Nephron progenitor cell (in vitro differentiated cells): Measurements from ENCODE around the gene NR2C2AP.
A peak's percentile ranks its signal among the peaks of the same experiment; 100 is the strongest.

ENCODE experiments used
- DNase-seq: peaks from one replicate; pipeline ENCODE4 v3.0.0; 2021
- H3K27ac Mint-ChIP-seq: 2 replicates; pipeline ENCODE4 v1.8.0; 2021; ENCODE audit warnings: mild to moderate bottlenecking, moderate library complexity, mixed read lengths
- H3K27me3 Mint-ChIP-seq: 2 replicates; pipeline ENCODE4 v1.8.0; 2021; ENCODE audit warnings: mild to moderate bottlenecking, low read depth, mixed read lengths; ENCODE audit not compliant: poor library complexity
- H3K36me3 Mint-ChIP-seq: 2 replicates; pipeline ENCODE4 v1.8.0; 2021; ENCODE audit warnings: low read depth, mixed read lengths
- H3K4me1 Mint-ChIP-seq: 2 replicates; pipeline ENCODE4 v1.8.0; 2021; ENCODE audit warnings: mixed read lengths
- H3K4me3 Mint-ChIP-seq: 2 replicates; pipeline ENCODE4 v1.8.0; 2021; ENCODE audit warnings: mild to moderate bottlenecking, moderate library complexity, mixed read lengths
- H3K9me3 Mint-ChIP-seq: 2 replicates; pipeline ENCODE4 v1.8.0; 2021; ENCODE audit warnings: mild to moderate bottlenecking, moderate library complexity, mixed read lengths
- CTCF ChIP-seq: fragments of 200-600 bp; sonication (generic); IDR thresholded peaks from 2 replicates; pipeline ENCODE4 v1.5.0; 2021; ENCODE audit warnings: antibody characterized with exemption

NR2C2AP gene

GRCh38 chr19:19154768-19155494, 48.3 kb downstream of the NR2C2AP start:
- H3K4me1 Mint-ChIP-seq: no peaks in the 10 kb centered on the region
- DNase-seq: no peak
- no peak for TF ChIP-seq CTCF
- H3K4me3 Mint-ChIP-seq: no peak overlapping the region
- peaks cover 9% of the 10 kb centered on the region for H3K36me3 Mint-ChIP-seq
- peak overlapping the region; percentile 73 for H3K27ac Mint-ChIP-seq
- H3K27me3 Mint-ChIP-seq: peaks cover 8% of the 10 kb centered on the region
- no peaks in the 10 kb centered on the region for H3K9me3 Mint-ChIP-seq

- H3K36me3 Mint-ChIP-seq: peaks cover 9% of the 10 kb centered on the region
- no peaks in the 10 kb centered on the region for H3K9me3 Mint-ChIP-seq
- no peak overlapping the region for H3K4me3 Mint-ChIP-seq
- no peak for DNase-seq
- H3K4me1 Mint-ChIP-seq: no peaks in the 10 kb centered on the region
- TF ChIP-seq CTCF: no peak
- H3K27ac Mint-ChIP-seq: no peak overlapping the region
- peaks cover 11% of the 10 kb centered on the region for H3K27me3 Mint-ChIP-seq
These were observed 50.4 kb downstream of the NR2C2AP start for GRCh38 chr19:19152668-19153384.

- H3K36me3 Mint-ChIP-seq: peaks cover 6% of the 10 kb centered on the region
- H3K4me3 Mint-ChIP-seq: no peak overlapping the region
- H3K27me3 Mint-ChIP-seq: peaks cover 7% of the 10 kb centered on the region
- no peak for TF ChIP-seq CTCF
- H3K4me1 Mint-ChIP-seq: no peaks in the 10 kb centered on the region
- no peak for DNase-seq
- peak overlapping the region; percentile 54 for H3K27ac Mint-ChIP-seq
- no peaks in the 10 kb centered on the region for H3K9me3 Mint-ChIP-seq
These were observed 51.8 kb downstream of the NR2C2AP start for GRCh38 chr19:19151418-19151817.
